ENCODE results near the gene PGC.

- TF ChIP-seq POLR2A (IDR thresholded peaks at IDR 0.05) = no peak
- no peak for TF ChIP-seq CTCF (IDR thresholded peaks at IDR 0.05)
Measured at GRCh38 chr6:41707565-41708200, 39.5 kb downstream of the PGC start.

Measured in Peyer's patch (tissue), 4 donors.